ENCODE data around the gene SYCP2.

Gene SYCP2

DNA sequence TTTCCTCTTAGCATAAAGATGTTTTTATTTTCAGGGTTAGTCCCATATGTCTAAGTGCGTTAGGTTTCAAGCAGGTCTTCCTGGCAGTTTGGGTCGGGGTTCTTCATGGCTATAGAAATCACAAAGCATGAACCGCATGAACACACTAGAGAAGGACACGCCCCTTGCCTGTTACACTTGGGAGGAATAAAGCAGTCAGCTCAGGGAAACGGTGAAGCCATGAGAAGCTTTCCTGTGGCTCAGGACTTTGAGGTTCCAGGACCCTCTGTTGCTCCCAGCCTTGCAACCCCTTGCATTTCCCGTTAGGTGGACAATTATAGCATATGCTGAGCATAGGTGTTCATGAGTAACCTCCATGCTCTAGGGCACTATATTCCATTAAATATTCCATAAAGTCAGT is 96.7 kb downstream of the SYCP2 start:
- no peak for DNase-seq (ENCODE audit: low spot score)

GRCh38 chr20:59835448-59836395 is 97.7 kb downstream of the SYCP2 start:
- DNase-seq (ENCODE audit: low spot score), result peak; percentile 47

DNA sequence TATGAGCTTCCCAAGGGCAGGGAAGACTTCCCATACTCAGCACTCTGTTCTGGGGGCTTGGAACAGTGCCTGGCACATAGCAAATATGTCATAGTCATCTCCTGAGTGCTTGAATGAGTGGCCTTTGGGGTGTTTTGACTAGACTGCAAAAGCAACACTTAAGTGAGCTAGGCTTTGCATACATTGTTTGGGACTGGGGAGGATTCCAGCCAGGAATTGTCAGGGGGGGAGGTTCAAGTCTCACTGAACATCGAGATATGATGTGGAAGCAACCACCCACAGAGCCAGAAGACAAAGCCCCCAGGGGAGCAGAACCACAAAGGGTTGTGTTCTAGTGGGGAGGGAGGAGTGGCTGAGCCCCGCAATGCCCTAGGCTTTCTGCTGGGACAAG is 98.4 kb downstream of the SYCP2 start:
- peak; percentile 11 for DNase-seq (ENCODE audit: low spot score)

GRCh38 chr20:59832406-59833363 is 100.8 kb downstream of the SYCP2 start:
- DNase-seq (ENCODE audit: low spot score), result peak; percentile 10

- DNase-seq (ENCODE audit: low spot score), result peak; percentile 5
Measured at GRCh38 chr20:59831916-59832270, 101.5 kb downstream of the SYCP2 start.

GRCh38 chr20:59831024-59831915 is 102.2 kb downstream of the SYCP2 start:
- DNase-seq (ENCODE audit: low spot score), result peak; percentile 2

DNA sequence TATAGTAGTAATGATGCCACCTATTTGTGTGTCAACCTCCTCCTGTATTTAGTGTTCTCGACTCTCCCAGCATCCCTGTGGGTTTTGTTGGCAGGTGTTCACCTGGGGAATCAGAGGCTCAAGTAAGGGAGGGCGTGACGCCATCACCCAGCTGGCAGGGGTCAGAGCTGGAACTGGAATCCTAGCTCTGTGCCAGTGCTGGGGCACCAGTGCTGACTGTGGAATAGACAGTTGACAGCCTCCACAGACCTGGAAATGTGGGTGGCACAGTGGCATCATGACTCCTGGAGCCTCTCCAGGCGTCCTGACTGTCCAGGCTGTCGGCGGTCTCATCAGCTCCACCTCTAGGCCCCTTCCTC is 102.8 kb downstream of the SYCP2 start:
- DNase-seq (ENCODE audit: low spot score), result peak; percentile 4

GRCh38 chr20:59829786-59830664 is 103.4 kb downstream of the SYCP2 start:
- DNase-seq (ENCODE audit: low spot score), result peak; percentile 2

- DNase-seq (ENCODE audit: low spot score), result peak; percentile 44
Measured at GRCh38 chr20:59829054-59829785, 104.2 kb downstream of the SYCP2 start.

- DNase-seq (ENCODE audit: low spot score), result no peak
Measured at GRCh38 chr20:59828125-59829053, 105.0 kb downstream of the SYCP2 start.

- peak; percentile 1 for DNase-seq (ENCODE audit: low spot score)
Measured at GRCh38 chr20:59827138-59828056, 106.0 kb downstream of the SYCP2 start.

- DNase-seq (ENCODE audit: low spot score), result peak; percentile 4
Measured at GRCh38 chr20:59825944-59826759, 107.3 kb downstream of the SYCP2 start.

GRCh38 chr20:59825563-59825920 is 107.9 kb downstream of the SYCP2 start:
- no peak for DNase-seq (ENCODE audit: low spot score)

GRCh38 chr20:59824711-59825562 is 108.5 kb downstream of the SYCP2 start:
- DNase-seq (ENCODE audit: low spot score), result no peak

GRCh38 chr20:59823491-59824259 is 109.8 kb downstream of the SYCP2 start:
- peak; percentile 5 for DNase-seq (ENCODE audit: low spot score)
